Stromal cell of bone marrow (primary cell): Measurements from ENCODE around the gene PPP2R5C.

Source experiments
- DNase-seq: peaks from one replicate; pipeline ENCODE4 v3.0.0-alpha.2; 2012; ENCODE audit warnings: low read depth

Gene PPP2R5C

GRCh38 chr14:101814934-101815333 lies 53.4 kb downstream of the PPP2R5C start:
- no peak for DNase-seq

DNA sequence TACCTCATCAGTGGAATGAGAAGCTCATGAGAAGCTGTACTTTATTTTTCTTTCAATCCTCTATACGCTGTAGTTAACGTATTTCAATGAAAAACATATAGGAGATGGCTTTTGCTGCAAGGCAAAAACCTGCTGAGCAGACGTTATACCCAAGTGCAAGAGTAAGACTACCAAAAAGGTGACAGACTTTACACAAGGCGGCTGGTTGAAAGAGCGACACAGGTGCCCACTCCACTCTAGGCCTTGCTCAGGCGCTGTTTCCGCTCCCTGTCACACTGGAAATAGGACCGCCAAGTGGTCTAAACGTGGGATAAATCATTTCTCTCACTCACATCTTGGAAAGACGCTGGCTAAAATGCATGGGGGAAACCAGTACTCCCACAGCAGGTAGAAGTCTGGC lies 54.5 kb downstream of the PPP2R5C start:
- DNase-seq, result no peak

DNA sequence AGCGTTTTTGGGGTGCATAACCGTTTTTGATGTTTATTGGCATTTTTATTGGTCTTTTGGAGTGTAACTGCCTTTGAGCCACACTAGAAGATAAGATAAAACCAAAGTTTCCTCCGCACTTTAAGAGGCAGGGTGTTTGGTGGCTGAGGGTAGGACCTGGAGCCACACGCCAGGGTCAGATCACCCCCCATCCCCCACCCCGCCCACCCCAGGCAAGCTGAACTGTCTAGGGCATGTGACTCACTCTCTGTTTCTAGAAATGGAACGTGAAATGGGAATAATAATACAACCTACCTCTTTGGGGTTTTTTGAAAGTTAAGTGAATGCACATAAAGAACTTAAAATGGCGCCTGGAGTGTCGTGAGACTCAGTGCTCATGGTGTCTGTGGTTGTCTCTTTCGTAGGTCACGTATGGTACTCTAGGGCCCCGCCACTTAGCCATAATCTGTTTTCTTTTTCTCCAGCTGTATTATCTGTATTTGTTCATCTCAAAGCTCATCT lies 56.0 kb downstream of the PPP2R5C start:
- no peak for DNase-seq

GRCh38 chr14:101819251-101819990 lies 57.9 kb downstream of the PPP2R5C start:
- no peak for DNase-seq

- no peak for DNase-seq
Observed at GRCh38 chr14:101820283-101820798, 58.8 kb downstream of the PPP2R5C start.

- no peak for DNase-seq
Observed at GRCh38 chr14:101821528-101821927, 60.0 kb downstream of the PPP2R5C start.

DNA sequence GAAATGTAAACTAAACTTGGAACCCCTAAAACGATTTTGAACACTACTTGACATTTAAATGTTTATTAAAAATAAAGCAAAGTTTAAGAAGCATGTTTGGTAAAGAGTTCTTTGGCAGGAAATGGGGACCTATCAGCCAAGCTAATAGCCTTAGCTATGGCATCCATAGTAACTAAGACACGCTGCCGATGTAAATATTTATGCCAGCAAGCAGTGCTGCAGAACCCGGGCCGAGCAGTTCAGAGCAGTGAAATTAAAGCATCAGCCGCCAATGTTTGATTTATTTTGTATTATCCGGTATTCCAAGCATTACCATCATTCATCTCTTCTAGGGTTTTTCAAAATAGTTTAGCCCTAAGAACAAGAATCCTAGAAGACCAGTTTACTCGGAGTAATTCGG lies 61.6 kb downstream of the PPP2R5C start:
- DNase-seq, result no peak

DNA sequence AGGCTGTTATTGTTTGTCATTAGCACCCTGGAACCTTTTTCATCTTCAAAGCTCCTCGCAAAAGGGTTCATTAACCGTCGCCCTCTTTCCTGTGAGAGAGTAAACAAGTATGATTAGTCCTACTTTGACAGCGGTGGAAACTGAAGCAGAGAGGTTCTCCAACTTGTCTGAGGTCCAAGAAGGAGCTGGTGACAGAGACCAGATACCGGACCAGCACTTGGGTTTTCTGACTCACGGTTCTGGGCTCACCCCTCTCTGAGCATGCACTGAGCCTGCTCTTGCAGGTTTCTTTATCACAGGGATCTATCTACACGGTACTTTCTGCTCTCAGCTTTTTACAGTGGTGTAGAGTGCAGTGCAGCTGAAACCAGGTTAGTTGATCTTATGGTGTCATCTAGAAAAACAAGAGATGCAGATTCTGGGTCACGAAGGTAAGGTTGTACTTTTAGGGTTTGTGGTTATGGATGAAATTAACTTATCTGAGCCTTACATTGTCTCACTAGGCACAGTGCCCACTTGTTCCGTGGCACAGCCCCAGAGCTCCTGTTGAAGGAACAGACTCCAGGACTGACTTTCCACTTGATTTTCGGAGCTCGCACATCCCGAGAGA lies 62.1 kb downstream of the PPP2R5C start:
- DNase-seq, result no peak

GRCh38 chr14:101824339-101824727 lies 62.8 kb downstream of the PPP2R5C start:
- DNase-seq, result no peak

- DNase-seq, result no peak
Observed at GRCh38 chr14:101825797-101826196, 64.3 kb downstream of the PPP2R5C start.

GRCh38 chr14:101826351-101826750 lies 64.8 kb downstream of the PPP2R5C start:
- no peak for DNase-seq

DNA sequence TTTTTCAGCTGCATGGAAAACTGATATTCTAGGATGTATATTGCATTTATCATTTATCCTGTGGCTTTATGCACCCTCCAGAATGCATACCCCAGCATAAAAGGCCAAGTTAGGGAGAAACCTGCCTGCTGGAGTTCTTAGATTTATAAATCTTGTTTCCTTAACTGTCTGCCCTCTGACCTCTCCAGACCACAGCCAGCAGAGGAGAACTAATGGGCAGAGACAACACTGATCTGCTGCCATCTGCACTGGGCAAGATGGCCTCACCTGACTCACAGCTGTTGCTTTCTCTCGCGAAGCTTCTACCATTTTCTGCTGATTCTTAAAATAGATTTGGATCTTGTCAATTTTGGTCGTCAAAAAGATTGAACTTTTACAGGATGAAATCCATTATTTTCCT lies 65.8 kb downstream of the PPP2R5C start:
- DNase-seq, result no peak

- DNase-seq, result no peak
Observed at GRCh38 chr14:101828046-101828445, 66.5 kb downstream of the PPP2R5C start.

DNA sequence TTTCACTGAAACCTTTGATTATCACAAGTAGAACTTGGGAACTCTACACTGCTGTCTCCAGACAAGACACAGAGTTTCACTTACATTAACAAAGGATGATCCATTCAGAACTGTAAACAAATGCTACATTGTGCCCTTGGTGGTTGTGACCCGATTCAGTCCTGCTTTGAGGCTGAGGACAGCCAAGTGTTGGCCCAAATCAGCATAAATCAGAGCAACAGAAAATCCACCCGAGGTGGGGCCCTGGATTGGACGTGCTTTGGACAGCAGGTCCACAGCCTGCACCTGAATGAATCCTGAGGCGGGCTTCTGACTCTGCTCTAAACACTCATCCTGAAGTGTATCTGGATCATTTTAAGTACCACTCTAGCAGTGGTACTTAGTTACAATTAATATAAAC lies 68.8 kb downstream of the PPP2R5C start:
- DNase-seq, result no peak

- DNase-seq, result no peak
Observed at GRCh38 chr14:101833045-101833444, 71.5 kb downstream of the PPP2R5C start.

DNA sequence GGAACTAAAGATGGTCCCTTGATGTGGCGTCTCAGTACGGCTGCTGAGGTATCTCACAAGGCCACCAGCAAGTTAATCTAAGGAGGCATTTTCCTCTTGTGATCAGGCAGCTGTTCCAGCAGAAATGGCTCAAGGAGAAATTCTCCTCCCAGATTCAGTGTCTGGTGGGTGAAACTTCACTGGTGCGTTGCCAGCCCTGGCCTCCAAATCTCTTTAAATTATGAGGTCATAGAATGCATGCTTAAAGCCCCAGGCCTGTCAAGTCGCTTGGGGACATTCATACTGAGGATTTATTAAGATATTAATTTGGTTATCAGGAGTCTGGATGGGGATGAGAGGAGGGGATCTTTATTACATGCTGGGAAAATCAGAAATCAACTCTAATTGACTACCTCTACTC lies 72.9 kb downstream of the PPP2R5C start:
- no peak for DNase-seq

DNA sequence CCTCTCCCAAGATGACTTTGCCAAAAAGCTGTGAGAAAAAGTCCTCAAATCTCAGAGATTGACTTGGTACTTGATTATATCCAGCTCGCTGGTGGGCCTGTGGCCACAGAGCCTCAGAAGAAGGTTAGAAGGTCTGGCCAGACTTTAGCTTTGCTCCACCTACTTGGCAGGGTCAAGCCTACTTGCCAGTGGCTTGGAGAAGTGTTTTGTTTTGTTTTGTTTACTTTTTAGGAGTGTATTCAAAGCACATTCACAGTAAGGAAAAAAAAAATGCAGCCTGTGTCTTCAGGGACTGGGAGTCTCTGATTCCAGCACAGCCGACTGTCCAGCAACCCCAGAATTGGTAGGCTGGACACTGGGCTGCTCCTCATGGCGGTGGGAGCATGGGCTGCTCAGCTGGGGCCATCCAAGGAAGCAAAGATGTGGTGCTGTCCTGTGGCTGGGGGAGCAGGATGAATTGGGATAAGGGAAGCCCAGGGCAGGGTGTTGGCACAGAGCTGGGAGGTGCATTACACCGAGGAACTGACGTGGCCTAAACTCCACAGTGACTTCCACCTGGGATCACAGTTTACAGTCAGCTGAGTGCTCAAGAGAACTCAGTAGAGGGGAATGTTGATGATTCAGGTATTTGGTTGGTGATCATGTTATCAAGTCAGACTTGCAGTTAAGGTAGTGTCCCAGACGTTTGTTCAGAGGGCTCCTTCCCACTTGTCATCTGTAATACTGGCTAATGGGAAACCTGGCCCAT lies 73.5 kb downstream of the PPP2R5C start:
- no peak for DNase-seq

- no peak for DNase-seq
Observed at GRCh38 chr14:101835566-101835965, 74.1 kb downstream of the PPP2R5C start.

GRCh38 chr14:101836135-101836534 lies 74.6 kb downstream of the PPP2R5C start:
- DNase-seq, result peak; percentile 51

DNA sequence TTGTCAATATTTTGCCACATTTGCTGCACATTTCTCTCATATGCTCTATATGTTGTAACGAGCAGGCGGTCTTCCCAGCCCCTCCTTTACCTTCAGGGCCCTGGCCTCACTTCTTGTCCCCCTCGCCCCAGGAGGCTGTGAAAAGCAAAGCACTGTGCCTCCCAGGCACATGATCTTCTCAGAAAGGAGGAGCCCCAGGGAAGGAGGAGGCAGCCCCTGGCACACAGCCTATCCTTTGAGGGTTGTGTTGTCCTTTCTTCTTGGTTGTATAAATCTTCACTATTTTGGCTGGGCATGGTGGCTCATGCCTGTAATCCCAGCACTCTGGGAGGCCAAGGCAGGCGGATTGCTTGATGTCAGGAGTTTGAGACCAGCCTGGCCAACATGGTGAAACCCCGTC lies 77.0 kb downstream of the PPP2R5C start:
- no peak for DNase-seq

DNA sequence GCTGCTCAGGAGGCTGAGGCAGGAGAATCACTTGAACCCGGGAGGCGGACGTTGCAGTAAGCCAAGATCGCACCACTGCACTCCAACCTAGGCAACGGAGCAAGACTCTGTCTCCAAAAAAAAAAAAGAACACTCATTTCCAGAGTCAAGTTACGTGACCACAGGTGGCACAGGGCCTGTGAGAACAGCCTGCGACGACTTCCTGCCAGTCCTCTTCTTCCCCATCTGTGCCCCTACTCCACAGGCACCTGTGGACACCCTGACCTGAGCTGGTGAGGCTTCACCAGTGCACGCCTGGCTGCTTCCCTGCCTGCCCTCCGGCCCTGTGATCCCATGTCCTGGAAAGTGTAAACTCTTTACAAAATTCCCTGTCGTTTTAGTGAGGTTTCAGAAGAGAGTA lies 77.7 kb downstream of the PPP2R5C start:
- no peak for DNase-seq

DNA sequence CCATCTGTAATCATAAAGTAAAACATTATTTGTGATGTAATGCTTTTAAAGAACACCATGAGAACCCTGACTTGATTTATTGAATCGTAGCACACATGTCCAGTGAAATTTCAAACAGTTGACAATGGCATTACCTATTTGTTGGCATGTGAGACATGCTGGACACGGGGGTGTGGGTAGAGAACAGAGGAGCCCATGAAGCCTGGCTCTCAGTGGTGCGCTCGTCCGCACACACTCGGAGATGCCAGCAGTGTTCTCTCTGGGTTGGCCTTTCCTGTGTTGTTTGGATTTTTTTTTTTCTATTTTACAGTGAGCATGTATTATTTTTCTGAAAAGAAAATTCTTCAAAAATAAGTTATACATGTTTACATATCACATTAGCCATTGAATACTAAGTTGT lies 78.2 kb downstream of the PPP2R5C start:
- no peak for DNase-seq
